ENCODE data around the gene PNLIPRP3. TPM values are rescaled to one million over a fixed set of nuclear protein-coding genes. Genes with fewer than 3 reads are reported as not detected.
"Not testable (repeated sequence)": the region's sequence is repeated elsewhere in the genome, so short reads cannot be mapped to it uniquely, and the experiment has no call there.

The PNLIPRP3 gene
- total RNA-seq = not detected

DNA sequence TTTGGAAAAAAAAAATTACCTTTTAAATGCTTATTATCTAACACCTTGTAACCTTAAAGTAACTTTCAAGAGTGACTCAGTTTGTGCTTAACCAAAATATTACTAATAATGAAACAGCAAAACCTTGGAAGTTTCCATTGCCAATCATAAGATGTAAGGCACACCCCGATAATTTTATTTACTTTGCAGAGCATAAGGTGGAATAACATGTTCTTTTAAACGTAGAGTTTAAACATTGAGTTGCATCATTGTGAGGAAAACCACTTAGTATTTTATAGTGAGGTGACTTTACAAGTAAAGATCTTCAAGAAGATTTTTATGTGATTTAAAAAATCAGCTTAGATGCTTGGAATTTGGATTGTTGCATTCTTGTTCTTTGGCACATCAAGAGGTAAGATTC lies at the start of gene PNLIPRP3:
TSS of gene PNLIPRP3 (plus strand) at position 177 of the 400 bp plus-strand sequence. CDS start at position 343, 166 bp downstream.
- DNase-seq = no peak

DNA sequence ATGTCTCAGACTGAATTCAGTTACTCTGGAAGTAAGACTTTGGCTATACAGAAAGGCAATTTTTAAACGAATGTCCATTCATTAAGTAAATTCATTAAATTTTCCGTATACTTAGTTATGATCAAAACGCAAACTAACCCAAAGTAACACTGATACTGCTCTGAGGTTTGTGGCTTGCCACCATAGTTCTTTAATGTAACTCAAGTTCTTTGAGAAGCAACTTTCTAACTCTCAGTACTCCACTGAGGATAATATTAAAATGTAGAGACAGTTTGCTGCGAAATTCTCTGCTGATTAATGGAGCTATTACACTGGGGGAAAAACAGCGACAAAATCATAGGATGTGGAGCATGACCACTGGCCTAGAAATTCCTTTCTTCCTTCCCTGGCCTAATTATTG lies 45.4 kb upstream of the PNLIPRP3 start:
- DNase-seq = no peak

DNA sequence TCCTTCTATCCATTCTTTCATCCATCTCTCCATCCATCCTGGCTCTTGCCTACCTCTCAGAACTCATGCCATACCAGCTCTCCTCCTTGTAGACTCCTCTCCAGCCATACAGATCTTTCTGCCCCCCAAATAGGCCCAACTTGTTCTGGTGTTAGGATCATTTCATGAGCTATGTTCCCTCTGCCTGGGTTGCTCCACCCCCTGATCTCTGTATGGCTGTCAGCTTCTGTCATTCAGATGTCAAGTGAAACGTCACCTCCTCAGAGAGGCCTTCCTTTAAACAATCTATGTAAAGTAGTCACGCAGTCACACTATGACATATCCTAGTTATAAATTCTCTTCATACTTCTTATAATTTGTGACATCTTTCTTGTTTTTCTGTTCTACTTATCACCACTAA lies 42.3 kb upstream of the PNLIPRP3 start:
- no peak for DNase-seq

DNA sequence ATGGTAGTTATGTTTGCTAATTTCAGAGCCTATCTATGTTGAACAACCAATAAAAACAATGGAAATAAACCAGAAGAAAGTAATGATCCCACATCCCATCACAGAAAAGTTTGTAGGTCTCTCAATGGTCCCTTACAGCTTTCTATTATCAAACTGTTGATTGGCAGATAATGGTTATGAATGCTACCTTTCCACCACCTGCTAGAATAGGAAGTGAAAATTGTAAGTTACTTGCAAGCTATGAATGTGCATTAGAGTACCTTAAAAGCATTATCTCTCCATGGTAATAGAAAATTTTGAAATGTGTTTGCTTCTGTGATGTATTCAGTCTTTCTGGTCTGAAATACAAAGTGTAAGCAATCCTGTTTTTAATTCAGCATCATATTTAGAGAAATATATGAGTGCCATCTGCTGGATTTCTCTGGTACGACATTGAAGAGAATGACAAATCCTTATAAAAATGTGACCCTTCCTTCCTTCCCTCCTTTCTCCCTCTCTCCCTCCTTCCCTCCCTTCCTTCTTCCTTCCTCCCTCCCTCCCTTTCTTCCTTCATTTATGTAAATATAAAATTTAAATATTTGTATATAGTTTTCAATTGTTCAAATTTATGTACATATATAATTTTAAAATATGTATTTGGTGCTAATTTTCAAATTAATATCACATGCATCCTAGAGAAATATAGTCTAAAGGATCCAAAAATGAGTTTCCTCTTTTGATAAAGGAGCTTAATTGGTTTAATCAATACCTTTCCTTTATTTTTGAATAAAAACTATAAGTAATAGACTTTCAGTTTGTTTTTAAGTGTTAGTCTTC lies 41.4 kb upstream of the PNLIPRP3 start:
- no peak for DNase-seq

DNA sequence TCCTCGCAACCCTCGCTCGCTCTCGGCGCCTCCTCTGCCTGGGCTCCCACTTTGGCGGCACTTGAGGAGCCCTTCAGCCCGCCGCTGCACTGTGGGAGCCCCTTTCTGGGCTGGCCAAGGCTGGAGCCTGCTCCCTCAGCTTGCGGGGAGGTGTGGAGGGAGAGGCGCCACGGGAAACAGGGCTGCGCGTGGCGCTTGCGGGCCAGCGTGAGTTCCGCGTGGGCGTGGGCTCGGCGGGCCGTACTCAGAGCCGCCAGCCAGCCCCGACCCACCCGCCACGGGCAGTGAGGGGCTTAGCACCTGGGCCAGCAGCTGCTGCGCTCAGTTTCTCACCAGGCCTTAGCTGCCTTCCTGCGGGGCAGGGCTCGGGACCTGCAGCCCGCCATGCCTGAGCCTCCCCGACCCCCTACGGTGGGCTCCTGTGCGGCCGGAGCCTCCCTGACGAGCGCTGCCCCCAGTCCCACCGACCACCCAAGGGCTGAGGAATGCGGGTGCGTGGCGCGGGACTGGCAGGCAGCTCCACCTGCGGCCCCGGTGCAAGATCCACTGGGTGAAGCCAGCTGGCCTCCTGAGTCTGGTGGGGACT lies 34.3 kb upstream of the PNLIPRP3 start:
- DNase-seq = not testable (repeated sequence)

DNA sequence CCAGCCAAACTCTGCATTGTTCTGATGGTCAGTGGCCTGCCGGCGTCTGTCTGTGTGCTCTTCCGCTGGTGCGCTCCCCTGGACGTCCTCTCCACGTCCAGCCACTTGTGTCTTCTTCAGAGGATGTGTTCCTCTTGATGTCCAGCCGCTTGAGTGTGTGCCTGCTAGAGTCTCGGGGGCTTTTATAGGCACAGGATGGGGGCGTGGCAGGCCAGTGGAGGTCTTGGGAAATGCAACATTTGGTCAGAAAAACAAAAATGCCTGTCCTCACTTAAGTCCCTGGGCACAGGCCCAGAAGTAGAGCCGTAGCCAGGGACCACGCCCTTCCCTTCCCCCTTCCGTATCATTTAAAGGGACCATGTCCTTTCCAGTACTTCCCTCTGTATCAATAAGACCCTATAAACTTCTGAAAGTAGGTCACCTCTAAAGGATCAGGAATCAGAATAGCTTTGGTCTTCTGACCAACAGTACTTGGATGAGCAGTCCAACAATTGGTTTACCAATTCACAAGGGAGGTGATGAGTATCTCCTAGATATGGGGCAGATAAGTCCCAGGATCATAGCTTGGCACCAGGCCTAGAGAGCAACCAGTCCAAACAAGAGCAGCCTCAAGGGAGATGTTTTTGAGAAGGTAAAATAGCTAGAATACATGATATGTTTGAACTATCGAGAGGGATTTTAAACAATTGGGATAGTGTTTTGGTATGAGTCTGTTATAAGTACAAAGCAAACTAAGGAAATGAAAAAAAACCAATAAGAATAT lies 32.2 kb upstream of the PNLIPRP3 start:
- DNase-seq = no peak

DNA sequence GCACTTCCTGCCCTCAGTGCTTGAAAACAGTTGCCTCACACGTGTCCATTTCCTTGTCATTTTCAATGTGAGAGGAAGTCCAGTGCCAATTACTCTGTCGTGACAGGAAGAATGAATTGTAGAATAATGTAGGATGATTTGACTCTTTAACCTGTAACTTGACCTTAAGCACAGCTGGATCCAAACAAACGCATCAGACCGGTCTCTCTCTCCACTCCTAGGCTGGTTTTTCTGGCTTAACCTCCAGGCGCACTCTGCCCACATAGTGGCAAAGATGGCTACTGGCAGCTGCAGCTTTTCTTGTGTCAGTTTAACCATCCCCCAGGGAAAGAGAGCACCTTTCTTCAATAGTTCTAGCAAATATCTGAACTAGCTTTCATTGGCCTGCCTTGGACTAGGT lies 29.4 kb upstream of the PNLIPRP3 start:
- DNase-seq = no peak

DNA sequence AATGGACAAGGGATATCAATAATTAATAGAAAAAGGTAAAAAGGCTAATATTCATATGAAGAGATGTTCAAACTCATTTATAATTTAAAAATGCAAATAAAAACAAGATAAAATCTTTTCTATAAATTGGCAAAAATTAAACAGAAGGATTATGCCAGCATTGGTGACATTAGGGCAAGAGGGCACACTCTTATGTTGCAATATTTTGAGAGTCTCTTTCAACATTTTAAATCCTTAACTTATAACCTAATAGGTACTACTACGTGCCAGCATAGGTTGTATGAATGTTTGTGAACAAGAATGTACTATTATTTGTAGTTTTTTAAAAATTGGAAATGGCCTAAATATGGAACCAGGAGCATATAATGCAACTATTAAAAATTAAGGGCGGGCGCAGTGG lies 24.8 kb upstream of the PNLIPRP3 start:
- no peak for DNase-seq

DNA sequence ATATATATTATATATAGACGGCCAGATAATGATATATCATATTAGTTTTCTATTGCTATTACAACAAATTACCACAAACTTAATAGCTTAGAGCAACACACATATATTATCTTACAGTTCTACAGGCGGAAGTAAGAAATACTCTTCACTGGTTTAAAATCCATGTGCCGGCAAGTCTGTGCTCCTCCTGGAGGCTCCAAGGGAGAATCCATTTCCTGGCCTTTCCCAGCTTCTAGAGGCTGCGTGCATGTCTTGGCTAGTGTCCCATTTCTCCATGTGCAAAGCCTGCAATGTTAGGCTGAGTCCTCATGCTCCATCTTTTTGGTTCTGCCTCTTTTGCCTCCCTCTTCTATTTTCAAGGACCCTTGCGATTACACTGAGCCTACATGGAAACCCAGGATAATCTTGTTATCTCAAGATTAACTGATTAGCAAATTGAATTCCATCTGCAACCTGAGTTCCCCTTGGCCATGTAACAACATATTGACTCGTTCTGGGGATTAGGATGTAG lies 23.9 kb upstream of the PNLIPRP3 start:
- DNase-seq = no peak

DNA sequence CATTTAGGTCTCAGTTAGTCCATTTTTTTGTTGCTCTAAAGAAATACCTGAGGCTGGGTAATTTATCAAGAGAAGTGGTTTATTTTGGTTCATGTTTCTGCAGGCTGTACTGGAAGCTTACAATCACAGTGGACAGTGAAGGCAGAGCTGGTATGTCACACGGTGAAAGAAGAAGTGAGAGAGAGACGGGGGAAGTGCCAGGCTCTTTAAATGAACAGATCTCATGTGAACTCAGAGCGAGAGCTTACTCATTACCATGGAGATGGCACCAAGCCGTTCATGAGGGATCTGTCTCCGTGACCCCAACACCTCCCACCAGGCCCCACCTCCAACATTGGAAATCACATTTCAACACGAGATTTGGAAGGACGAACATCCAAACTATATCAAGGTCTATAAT lies 18.9 kb upstream of the PNLIPRP3 start:
- no peak for DNase-seq

DNA sequence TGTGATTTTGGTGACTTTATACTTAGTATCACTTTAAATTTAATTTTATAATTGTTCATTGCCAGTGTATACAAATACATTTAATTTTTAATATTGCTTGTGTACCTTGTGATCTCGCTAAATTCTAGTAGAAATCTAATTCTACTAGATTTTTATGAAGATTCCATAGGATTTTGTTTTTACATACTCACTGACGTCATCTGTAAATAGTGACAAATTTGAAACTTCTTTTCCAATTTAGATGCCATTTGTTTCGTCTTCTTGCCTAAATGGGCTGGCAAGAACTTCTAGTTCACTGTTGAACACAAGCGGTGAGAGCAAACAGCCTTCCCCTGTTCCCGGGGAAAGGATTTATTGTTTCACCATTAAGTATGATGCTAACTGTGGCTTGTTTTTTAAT lies 17.3 kb upstream of the PNLIPRP3 start:
- DNase-seq = no peak

DNA sequence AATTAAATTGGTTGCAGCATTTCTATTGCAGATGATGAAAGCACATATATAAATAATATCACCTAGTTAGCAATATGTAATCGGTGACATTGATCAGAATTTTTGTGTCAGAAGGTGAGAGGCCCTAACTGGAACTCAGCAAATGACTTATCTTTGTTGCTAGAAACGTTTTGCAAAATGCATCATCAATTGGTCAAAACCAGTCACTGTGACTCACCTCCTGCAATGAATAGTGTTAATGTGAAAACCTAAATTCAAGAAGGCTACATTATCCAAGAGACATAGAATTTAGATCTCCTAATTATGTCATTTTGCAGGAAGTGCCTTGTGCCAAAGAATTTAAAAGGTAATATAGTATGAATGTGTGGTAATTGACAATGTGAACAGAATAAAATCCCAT lies 9.8 kb upstream of the PNLIPRP3 start:
- DNase-seq = no peak

DNA sequence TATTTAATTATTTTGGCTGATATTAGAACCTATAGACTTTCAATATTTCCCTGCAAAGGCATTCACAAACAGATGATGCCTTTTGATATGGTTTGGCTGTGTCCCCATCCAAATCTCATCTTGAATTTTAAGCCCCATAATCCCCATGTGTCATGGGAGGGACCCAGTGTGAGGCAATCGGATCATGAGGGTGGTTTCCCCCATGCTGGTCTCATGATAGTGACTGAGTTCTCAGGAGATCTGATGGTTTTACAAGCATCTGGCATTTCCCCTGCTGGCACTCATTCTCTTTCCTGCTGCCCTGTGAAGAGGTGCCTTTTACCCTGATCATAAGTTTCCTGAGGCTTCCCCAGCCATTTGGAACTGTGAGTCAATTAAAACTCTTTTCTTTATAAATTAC lies 9.3 kb upstream of the PNLIPRP3 start:
- no peak for DNase-seq

DNA sequence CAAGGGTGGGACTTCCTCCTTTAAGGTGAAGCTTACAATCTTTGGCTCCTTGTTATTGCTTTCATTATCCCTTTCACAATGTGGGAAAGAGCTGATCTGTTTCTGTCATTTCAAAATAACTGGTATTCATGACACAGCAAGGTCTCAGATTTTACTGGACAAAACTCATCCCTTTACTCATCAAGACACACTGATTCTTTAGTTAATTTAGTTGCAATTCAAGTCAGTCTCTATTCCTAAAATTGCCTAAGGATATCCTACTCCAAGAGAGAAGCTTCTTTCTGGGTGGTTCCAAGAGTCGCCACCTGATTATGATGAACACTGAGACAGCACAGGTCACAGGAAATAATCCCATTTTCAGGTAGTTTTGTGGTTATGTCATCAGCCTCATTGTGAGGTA lies 5.8 kb upstream of the PNLIPRP3 start:
- DNase-seq = no peak

DNA sequence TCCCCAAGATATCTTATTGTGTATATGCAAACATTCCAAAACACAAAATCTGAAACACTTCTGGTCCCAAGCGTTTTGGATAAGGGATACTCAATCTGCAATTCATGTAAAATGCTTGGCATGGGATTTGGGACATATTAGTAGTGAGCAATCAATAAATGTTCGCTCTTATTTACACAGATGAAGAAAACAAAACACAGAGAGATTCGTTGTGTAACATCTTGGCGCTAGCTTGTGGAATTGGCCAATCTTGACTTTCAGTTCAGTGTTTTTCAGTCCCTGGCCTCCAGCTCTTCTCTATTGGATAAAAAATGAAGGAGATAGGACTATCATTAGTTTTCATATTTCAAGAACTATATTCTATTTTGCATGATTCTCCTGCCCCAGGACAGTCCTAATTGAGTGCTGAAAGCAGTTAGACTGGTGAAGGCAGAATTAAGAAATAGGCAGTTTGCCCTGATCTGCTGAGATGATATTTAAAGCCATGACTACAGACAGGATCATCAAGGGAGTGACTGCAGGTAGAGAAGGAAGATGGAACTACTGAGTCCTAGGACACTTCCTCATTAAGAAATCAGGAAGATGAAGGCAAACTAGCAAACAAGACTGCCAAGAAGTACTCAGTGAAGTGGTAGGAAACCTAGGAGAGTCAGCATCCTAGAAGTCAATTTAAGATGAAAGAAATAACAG lies 1.8 kb downstream of the PNLIPRP3 start:
- DNase-seq = no peak

DNA sequence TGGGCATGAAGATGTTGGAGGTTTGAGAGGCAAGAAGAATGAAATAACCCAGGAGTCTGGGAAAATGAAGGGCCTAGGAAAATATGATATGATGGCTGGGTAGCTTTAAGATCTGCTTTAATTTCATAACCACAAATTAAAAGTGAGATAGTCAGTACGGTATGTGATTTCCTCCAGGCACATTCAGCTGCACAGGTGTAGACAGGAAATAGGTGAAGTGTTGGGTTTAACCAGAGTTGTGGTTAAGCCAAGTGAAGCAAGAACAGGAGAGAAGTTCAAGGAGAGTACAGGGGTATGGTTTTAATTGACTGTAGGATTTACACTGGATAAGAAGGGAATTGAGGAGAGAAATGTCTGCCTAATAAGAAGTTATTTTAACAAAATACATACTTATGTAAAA lies 2.6 kb downstream of the PNLIPRP3 start:
- DNase-seq = no peak

DNA sequence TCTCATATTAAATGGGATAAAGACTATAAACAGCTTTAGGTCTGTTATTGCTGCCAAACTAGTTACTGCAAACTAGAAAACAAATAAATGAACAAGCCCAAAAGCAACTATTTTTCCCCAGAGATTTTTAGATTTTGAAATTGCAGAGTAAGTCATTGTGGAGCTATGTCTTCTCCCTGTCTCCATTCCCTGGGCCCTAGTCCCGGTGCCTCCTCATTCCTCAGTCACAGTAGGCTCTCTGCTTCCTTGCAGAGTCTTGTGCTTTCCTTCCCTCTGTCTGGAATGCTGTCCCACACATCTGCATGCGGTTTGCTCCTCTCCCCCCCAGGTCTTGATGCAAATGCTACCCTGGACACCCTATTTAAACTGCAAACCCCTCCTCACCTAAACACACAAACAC lies 4.0 kb downstream of the PNLIPRP3 start:
- DNase-seq = no peak

DNA sequence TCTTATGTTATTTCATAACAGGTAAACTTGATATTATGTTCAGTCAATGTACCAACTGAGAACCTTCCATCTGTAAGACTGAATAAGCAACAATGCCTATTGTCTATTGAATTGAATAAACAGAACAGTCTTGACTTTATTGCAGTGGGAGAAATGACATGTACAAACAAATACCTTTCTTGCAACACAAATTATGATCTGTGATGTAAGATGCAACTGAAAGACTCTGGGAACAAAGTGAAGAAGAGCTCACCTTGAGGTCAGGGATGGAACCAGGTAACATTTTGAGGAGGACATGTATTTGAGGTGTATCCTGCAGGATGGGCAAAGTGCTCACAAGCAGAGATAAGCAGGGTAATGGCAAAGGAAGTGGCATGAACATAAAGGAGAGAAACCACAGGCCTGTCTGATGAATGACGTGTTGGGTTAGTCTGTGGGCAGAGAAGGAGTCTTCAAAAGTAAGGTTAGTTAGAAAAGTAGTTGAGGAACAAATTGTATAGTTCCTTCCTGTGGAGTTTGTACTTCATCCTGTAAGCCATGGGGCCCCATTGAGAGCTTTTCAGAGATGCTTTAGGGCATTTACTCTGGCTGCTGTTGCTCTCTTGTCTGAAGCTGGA lies 9.5 kb downstream of the PNLIPRP3 start:
- DNase-seq = no peak

DNA sequence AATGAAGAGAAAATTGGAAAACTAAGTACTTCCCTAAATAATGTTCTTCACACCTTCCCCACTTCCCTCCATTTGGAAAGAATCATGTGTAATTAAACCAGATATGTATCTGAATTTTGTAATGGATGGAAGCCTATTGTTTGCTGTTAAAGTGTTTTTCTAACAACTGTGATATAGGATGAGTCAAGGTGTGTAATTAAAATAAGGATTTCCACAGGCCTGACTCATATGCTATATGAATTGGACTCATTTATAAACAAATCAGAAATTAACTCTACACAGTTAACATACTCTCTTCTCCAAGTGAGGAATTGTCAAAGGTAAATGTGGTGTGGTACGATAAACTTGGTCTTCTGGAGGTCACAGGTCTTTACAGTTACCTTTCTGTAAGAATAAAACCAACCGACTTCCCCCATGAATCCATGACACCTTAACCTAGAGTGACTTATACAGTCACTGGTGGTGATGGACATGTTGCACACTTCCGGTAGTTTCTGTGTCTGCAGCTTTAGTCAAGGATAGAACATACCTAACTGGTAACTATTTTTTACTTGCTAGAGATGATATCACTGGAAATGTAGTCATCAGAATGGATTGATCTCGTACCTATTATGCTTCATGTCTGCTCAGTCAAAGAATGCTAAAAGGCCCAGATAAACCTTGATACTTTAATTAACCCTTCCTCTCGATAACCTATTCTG lies 12.8 kb downstream of the PNLIPRP3 start:
- no peak for DNase-seq

DNA sequence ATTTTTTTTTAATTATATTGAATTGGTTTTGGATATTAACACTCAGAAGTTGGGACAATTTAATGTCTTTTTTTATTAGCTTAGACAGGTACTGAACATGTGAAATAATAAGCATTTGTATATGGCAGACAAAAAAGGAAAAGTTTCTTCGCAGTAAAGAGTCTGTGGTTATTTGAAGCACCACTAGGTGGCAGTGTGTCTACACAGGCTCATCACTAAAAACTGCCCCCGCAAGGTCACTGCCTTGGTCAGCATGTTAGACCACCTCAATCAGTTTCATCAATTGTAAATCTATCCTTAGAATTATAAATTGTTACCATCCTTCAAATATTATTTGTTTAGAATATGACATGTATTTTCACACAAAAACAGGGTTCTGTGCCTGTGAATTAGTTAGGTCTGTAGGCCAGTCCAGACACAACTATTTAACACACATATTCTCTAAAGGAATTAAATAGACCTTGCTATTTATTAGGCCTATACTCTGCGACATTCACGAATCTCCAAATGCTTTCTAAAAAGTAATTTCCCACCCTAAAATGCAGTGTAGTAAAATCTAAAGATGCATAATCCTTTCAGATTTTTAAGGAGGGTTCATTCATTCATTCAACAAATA lies 17.0 kb downstream of the PNLIPRP3 start:
- no peak for DNase-seq

DNA sequence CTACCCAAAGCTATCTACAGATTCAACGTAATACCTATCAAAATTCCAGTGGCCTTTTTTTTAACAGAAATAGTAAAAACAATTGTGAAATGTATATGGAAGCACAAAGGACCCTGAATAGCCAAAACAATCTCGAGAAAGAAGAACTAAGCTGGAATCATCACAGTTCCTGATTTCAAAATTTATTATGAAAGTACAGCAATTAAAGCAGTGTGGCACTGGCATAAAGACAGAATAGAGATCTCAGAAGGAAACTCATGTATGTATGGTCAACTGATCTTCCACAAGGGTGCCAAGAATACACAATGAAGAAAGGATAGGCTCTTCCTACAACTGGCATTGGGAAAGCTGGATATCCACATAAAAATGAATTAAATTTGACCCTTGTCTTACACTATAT lies 23.2 kb downstream of the PNLIPRP3 start:
- no peak for DNase-seq

Measured in occipital lobe (tissue), 2 donors.